Renal cortex interstitium (tissue), 11 donors: ENCODE measurements around the gene HMGN3. TPM values are rescaled to one million over a fixed set of nuclear protein-coding genes. Genes with fewer than 3 reads are reported as not detected.
A peak's percentile ranks its signal among the peaks of the same experiment; 100 is the strongest.

Experiments
- DNase-seq, 11 donors: peaks; one replicate each; pipeline ENCODE4 v3.0.0-alpha.2; 2013; ENCODE audit warnings: low read depth in 9 of 11, low spot score in 4 of 11; ENCODE audit errors: extremely low read depth in 1 of 11
- polyA plus RNA-seq, 3 donors: library from polyadenylated mRNA; unstranded; fragments of 120-200 nt; gene quantifications; one replicate each; pipeline ENCODE4 v1.2.1, GENCODE V29; 2013; ENCODE audit not compliant: insufficient read length in 3 of 3

HMGN3 gene
- polyA plus RNA-seq, 3 donors: 273 to 383 (median 319) TPM

GRCh38 chr6:79246891-79247290 is 12.4 kb upstream of the HMGN3 start:
- no peak for DNase-seq

- DNase-seq: no peak
Measured at GRCh38 chr6:79241228-79241627, 6.7 kb upstream of the HMGN3 start.

GRCh38 chr6:79240509-79240908 is 6.0 kb upstream of the HMGN3 start:
- DNase-seq: no peak

- DNase-seq: no peak
Measured at GRCh38 chr6:79239536-79240168, 5.2 kb upstream of the HMGN3 start.

- DNase-seq: no peak
Measured at GRCh38 chr6:79238919-79239318, 4.4 kb upstream of the HMGN3 start.

- no peak for DNase-seq
Measured at GRCh38 chr6:79236711-79237110, 2.2 kb upstream of the HMGN3 start.

- DNase-seq: peak; percentile 56 to 80 (median 75)
Measured at GRCh38 chr6:79233611-79234149, 802 bp downstream of the HMGN3 start.

- DNase-seq: no peak
Measured at GRCh38 chr6:79232696-79233462, 1.6 kb downstream of the HMGN3 start.

- DNase-seq: no peak
Measured at GRCh38 chr6:79231666-79232065, 2.8 kb downstream of the HMGN3 start.

- no peak for DNase-seq
Measured at GRCh38 chr6:79231101-79231500, 3.4 kb downstream of the HMGN3 start.

GRCh38 chr6:79230149-79230548 is 4.3 kb downstream of the HMGN3 start:
- DNase-seq: no peak

- DNase-seq: no peak
Measured at GRCh38 chr6:79227445-79227844, 7.0 kb downstream of the HMGN3 start.

- DNase-seq: no peak
Measured at GRCh38 chr6:79226660-79227059, 7.8 kb downstream of the HMGN3 start.

- no peak for DNase-seq
Measured at GRCh38 chr6:79225717-79226599, 8.5 kb downstream of the HMGN3 start.

GRCh38 chr6:79223611-79224404 is 10.7 kb downstream of the HMGN3 start:
- DNase-seq: no peak

GRCh38 chr6:79215213-79215824 is 19.2 kb downstream of the HMGN3 start:
- no peak for DNase-seq

GRCh38 chr6:79212859-79213258 is 21.6 kb downstream of the HMGN3 start:
- no peak for DNase-seq

- no peak for DNase-seq
Measured at GRCh38 chr6:79208816-79209215, 25.7 kb downstream of the HMGN3 start.
